ENCODE data around the gene RIPK1.

- TF ChIP-seq RAD21 (IDR thresholded peaks at IDR 0.05; ENCODE audit: low read depth) (peak; percentile 37; the same call in 1 of the 2 replicates), EZH2phosphoT487 (IDR thresholded peaks at IDR 0.05; ENCODE audit: borderline replicate concordance) (no peak), CEBPB (IDR thresholded peaks at IDR 0.05; ENCODE audit: low read depth) (no peak), CBX3 (IDR thresholded peaks at IDR 0.05; ENCODE audit: low read depth) (no peak), POLR2AphosphoS5 (IDR thresholded peaks at IDR 0.05; ENCODE audit: low read depth, low read length) (no peak)
- TF ChIP-seq, protein P1, sequence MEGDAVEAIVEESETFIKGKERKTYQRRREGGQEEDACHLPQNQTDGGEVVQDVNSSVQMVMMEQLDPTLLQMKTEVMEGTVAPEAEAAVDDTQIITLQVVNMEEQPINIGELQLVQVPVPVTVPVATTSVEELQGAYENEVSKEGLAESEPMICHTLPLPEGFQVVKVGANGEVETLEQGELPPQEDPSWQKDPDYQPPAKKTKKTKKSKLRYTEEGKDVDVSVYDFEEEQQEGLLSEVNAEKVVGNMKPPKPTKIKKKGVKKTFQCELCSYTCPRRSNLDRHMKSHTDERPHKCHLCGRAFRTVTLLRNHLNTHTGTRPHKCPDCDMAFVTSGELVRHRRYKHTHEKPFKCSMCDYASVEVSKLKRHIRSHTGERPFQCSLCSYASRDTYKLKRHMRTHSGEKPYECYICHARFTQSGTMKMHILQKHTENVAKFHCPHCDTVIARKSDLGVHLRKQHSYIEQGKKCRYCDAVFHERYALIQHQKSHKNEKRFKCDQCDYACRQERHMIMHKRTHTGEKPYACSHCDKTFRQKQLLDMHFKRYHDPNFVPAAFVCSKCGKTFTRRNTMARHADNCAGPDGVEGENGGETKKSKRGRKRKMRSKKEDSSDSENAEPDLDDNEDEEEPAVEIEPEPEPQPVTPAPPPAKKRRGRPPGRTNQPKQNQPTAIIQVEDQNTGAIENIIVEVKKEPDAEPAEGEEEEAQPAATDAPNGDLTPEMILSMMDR (IDR thresholded peaks at IDR 0.05 in 2 of 3, conservative IDR thresholded peaks at IDR 0.05 in 1 of 3; ENCODE audit: borderline replicate concordance in 1 of 3, insufficient read depth in 1 of 3, low read depth in 2 of 3, low read length in 2 of 3): peak in 2 of 3 experiments; percentile 3 to 15; a peak in 1 of 6 replicates
These were observed 79.8 kb downstream of the RIPK1 start for GRCh38 chr6:3147914-3148757.

Measured in HCT116 (cell line).